PC-3 (cell line): ENCODE data around the gene KCTD6. TPM values are rescaled to one million over a fixed set of nuclear protein-coding genes. Genes with fewer than 3 reads are reported as not detected.

ENCODE experiments used
- ATAC-seq: fragments of 200-7000 bp; cut with Tn5 transposase; 2 replicates; pipeline ENCODE4 v1.9.1; 2020; ENCODE audit warnings: mild to moderate bottlenecking, moderate library complexity
- Bru-seq: library from RNA; stranded (reverse); fragments of 400-500 nt; gene quantifications from one replicate; lab custom pipeline; 2021; lab: Mats Ljungman, UMichigan
- BruChase-seq, 2 experiments: library from RNA; stranded (reverse); fragments of 400-500 nt; gene quantifications; one replicate each; lab custom pipeline; 2021; lab: Mats Ljungman, UMichigan
- BruUV-seq: library from RNA; stranded (reverse); fragments of 400-500 nt; replicated peaks from 2 replicates; lab custom pipeline; 2021; lab: Mats Ljungman, UMichigan
- CTCF ChIA-PET: fragments of 300-600 bp; sonication (Branson Sonifier 250); formaldehyde crosslinking; loops from one replicate; lab custom pipeline; 2022; ENCODE audit warnings: antibody characterized with exemption; lab: Charles Lee
- POLR2A ChIA-PET: fragments of 300-600 bp; sonication (Branson Sonifier 250); formaldehyde crosslinking; loops from one replicate; lab custom pipeline; 2022; ENCODE audit warnings: antibody characterized with exemption; ENCODE audit not compliant: unreplicated experiment; lab: Charles Lee
- DNase-seq: peaks from one replicate; pipeline ENCODE4 v3.0.0-alpha.2; 2015
- H2AFZ ChIP-seq: fragments of 300-600 bp; sonication (generic); 2 replicates; pipeline ENCODE4 v1.6.0; 2016; ENCODE audit warnings: antibody characterized with exemption, low read length
- H3F3A ChIP-seq: fragments of 300-600 bp; sonication (generic); one replicate; pipeline ENCODE4 v1.6.0; 2017; ENCODE audit warnings: antibody characterized with exemption, low read length, control low read depth, mild to moderate bottlenecking; ENCODE audit not compliant: unreplicated experiment
- H3K27ac ChIP-seq: fragments of 300-600 bp; sonication (generic); 2 replicates; pipeline ENCODE4 v1.5.1; 2016; ENCODE audit warnings: mild to moderate bottlenecking, low read length
- H3K27me3 ChIP-seq: fragments of 300-600 bp; sonication (generic); 2 replicates; pipeline ENCODE4 v1.6.1; 2016; ENCODE audit warnings: low read length, mixed read lengths
- H3K36me3 ChIP-seq: fragments of 300-600 bp; sonication (generic); 2 replicates; pipeline ENCODE4 v1.6.1; 2016; ENCODE audit warnings: low read depth, mixed run types, low read length, mixed read lengths
- H3K4me1 ChIP-seq: fragments of 300-600 bp; sonication (generic); 2 replicates; pipeline ENCODE4 v1.5.1; 2016; ENCODE audit warnings: low read length; ENCODE audit not compliant: insufficient read depth
- H3K4me2 ChIP-seq: fragments of 300-600 bp; sonication (generic); 2 replicates; pipeline ENCODE4 v1.6.0; 2016; ENCODE audit warnings: low read length
- H3K4me3 ChIP-seq: fragments of 300-600 bp; sonication (generic); 2 replicates; pipeline ENCODE4 v1.5.1; 2016; ENCODE audit warnings: mild to moderate bottlenecking, low read length, mixed read lengths
- H3K79me2 ChIP-seq: fragments of 300-600 bp; sonication (generic); 2 replicates; pipeline ENCODE4 v1.6.1; 2017; ENCODE audit warnings: low read length, mixed read lengths
- H3K9ac ChIP-seq: fragments of 300-600 bp; sonication (generic); 2 replicates; pipeline ENCODE4 v1.6.0; 2016; ENCODE audit warnings: mild to moderate bottlenecking, low read length
- H3K9me2 ChIP-seq: fragments of 300-600 bp; sonication (generic); replicated peaks from 2 replicates; pipeline ENCODE4 v1.6.1; 2016; ENCODE audit warnings: mixed run types, low read length, mixed read lengths
- H3K9me3 ChIP-seq: fragments of 300-600 bp; sonication (generic); 2 replicates; pipeline ENCODE4 v1.6.1; 2016; ENCODE audit warnings: low read length, mixed read lengths
- H4K20me1 ChIP-seq: fragments of 300-600 bp; sonication (generic); 2 replicates; pipeline ENCODE4 v1.6.1; 2016; ENCODE audit warnings: low read length, mixed read lengths
- CTCF ChIP-seq: fragments of 300-600 bp; sonication (generic); conservative IDR thresholded peaks from 2 replicates; pipeline ENCODE4 v1.5.1; 2017; ENCODE audit warnings: antibody characterized with exemption, low read depth, mild to moderate bottlenecking, low read length
- EZH2 ChIP-seq: fragments of 300-600 bp; sonication (generic); IDR thresholded peaks from one replicate; pipeline ENCODE4 v1.6.1; 2017; ENCODE audit warnings: antibody characterized with exemption, mild to moderate bottlenecking, low read length; ENCODE audit not compliant: unreplicated experiment
- EZH2phosphoT487 ChIP-seq: fragments of 300-600 bp; sonication (generic); IDR thresholded peaks from 2 replicates; pipeline ENCODE4 v1.6.1; 2018; ENCODE audit warnings: mild to moderate bottlenecking, antibody characterized with exemption, low read length, borderline replicate concordance
- intact Hi-C: fragments of 100-400 bp; cut with micrococcal nuclease; formaldehyde crosslinking; loops from 2 replicates; pipeline ENCODE4 v1.9.0; 2023
- long read RNA-seq: library from polyadenylated mRNA; unstranded; transcript quantifications from one replicate; pipeline ENCODE4 v2.0.0, GENCODE V29; 2021; ENCODE audit not compliant: unreplicated experiment
- total RNA-seq: library from RNA; depleted of rRNA; stranded (reverse); fragments of >200 nt; gene quantifications from 2 replicates; pipeline ENCODE4 v1.2.3, GENCODE V29; 2014; rRNA removed

Gene KCTD6
- total RNA-seq (13.1 and 13.6 TPM in 2 replicates), Bru-seq, nascent RNA (percentile 77 among the genes with signal in this experiment), BruChase-seq, experiment 1, labeled RNA remaining after a 6-hour chase (percentile 79 among the genes with signal in this experiment), BruChase-seq, experiment 2, labeled RNA remaining after a 2-hour chase (percentile 88 among the genes with signal in this experiment)
- long read RNA-seq, transcript KCTD6-202 (3 exons, 1,533 nt) = major isoform, 15 of 19 reads
- long read RNA-seq, partial matches to known transcripts = 1 of 19 reads
- long read RNA-seq, other reads (novel, unspliced or antisense) = 3 of 19 reads

- Histone ChIP-seq H4K20me1 (no peaks in the 10 kb centered on the region), H3K27ac (no peak within 1 kb of the TSS), H3K36me3 (no peaks in the 10 kb centered on the region), H3K9me2 (no peaks in the 10 kb centered on the region), H3K79me2 (peaks cover 45% of the 10 kb centered on the region), H3K4me3 (peak within 1 kb of the TSS; percentile 91), H3F3A (no peaks in the 10 kb centered on the region), H3K4me2 (peak within 1 kb of the TSS; percentile 93), H3K9me3 (no peaks in the 10 kb centered on the region), H3K27me3 (no peaks in the 10 kb centered on the region), H3K4me1 (peaks cover 40% of the 10 kb centered on the region), H3K9ac (peak within 1 kb of the TSS; percentile 78), H2AFZ (peak within 1 kb of the TSS; percentile 93)
- DNase-seq = peak; percentile 97
- ATAC-seq = peak; percentile 83
- POLR2A ChIA-PET = interaction anchor here (0.7 kb wide), 1 partner anchor 15 kb away, joined by 4 read pairs; no protein-coding TSS in a partner anchor
- intact Hi-C loops = loop anchor here (1.0 kb wide), 5 partner anchors 20 to 159 kb away; partner anchors contain the start of genes PDHB and PXK
- no TSS peak for BruUV-seq
- CTCF ChIA-PET = interaction anchor here (1.0 to 1.4 kb wide), 2 partner anchors 20 to 69 kb away, joined by 3 to 4 read pairs; no protein-coding TSS in a partner anchor
- TF ChIP-seq CTCF (peak; percentile 55), EZH2 (no peak), EZH2phosphoT487 (no peak)
These were observed at the start of gene KCTD6 for GRCh38 chr3:58491506-58492402. Gene KCTD6 (plus strand): TSS chr3:58492096. CDS start chr3:58498756, 6,660 bp downstream.

GRCh38 chr3:58452176-58452575 is 39.7 kb upstream of the KCTD6 start:
- Histone ChIP-seq H3K4me2 (no peak overlapping the region), H3K4me1 (no peaks in the 10 kb centered on the region), H3K27ac (no peak overlapping the region), H3K9me2 (no peaks in the 10 kb centered on the region), H3K36me3 (no peaks in the 10 kb centered on the region), H3K4me3 (no peak overlapping the region), H4K20me1 (no peaks in the 10 kb centered on the region), H3K27me3 (no peaks in the 10 kb centered on the region), H3K79me2 (no peaks in the 10 kb centered on the region), H3K9me3 (peaks cover 4% of the 10 kb centered on the region; the same call in 1 of the 2 replicates), H3K9ac (no peak overlapping the region), H2AFZ (no peak overlapping the region), H3F3A (no peaks in the 10 kb centered on the region)
- no peak for TF ChIP-seq EZH2
- TF ChIP-seq CTCF = no peak
- TF ChIP-seq EZH2phosphoT487 = no peak
- ATAC-seq (no peak), DNase-seq (no peak)
- intact Hi-C loops = no loop called here
- CTCF ChIA-PET = no interaction called here
- POLR2A ChIA-PET = no interaction called here
- BruUV-seq = no TSS peak
